ENCODE results near the gene TACR3.
"Not testable (repeated sequence)": the region's sequence is repeated elsewhere in the genome, so short reads cannot be mapped to it uniquely, and the experiment has no call there.

Gene TACR3

DNA sequence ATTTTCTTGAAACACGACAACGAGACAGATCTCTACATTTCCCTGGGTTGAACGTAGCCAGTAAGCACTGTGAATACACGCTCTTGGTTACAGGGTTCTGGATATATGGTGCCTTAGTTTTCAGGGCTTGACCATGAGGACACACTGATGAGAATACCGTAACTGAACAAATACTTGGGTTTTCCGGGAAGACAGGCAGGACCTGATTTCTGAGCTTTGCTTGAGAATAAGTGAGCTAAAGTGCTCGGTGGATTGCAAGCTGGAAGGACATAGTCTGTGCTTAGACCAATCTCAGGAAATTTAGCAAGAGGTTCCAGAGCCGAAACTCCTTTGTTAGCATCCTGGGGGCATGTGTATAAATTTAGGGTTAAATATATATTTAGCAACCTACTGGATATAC lies 876 bp upstream of the TACR3 start:
- no peak for TF ChIP-seq CTCF (IDR thresholded peaks at IDR 0.05; ENCODE audit: insufficient read depth, low read depth, low read length, missing control alignments)
- H3K4me3 ChIP-seq (ENCODE audit: low read depth, low read length) = no peak overlapping the region
- no peak for DNase-seq (ENCODE audit: low read depth)

DNA sequence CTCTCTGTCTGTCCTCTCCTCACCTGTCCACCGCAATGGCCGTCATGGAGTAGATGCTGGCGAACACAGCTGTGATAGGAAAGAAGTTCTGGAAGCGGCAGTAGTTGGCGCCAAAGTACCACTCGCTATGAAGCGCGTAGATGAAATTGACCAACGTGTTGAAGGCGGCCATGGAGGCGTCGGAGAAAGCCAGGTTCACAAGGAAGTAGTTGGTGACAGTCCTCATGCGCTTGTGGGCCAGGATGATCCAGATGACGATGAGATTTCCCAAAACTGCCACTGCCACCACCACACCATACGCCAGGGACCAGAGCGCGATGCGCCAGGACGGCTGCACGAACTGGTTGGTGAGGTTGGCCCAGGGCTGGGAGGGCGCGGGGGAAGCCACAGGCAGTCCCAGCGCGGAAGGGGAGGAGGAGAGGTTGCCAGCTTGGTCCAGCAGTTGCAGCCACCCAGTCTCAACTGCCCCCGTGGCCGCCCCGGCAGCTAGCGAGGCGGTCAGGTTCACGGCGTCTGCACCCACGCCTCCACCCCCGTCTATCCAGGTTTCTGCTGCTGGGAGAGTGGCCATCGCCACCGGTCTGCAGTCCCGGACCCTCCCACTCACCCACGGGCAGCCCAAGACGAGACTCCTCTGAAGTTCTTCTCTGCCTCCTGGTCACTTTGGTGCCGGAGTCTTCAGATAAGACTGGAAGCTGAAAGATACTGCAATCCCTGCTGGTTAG lies 518 bp downstream of the TACR3 start:
- TF ChIP-seq CTCF (IDR thresholded peaks at IDR 0.05; ENCODE audit: insufficient read depth, low read depth, low read length, missing control alignments) = no peak
- DNase-seq (ENCODE audit: low read depth) = no peak
- H3K4me3 ChIP-seq (ENCODE audit: low read depth, low read length) = no peak overlapping the region

DNA sequence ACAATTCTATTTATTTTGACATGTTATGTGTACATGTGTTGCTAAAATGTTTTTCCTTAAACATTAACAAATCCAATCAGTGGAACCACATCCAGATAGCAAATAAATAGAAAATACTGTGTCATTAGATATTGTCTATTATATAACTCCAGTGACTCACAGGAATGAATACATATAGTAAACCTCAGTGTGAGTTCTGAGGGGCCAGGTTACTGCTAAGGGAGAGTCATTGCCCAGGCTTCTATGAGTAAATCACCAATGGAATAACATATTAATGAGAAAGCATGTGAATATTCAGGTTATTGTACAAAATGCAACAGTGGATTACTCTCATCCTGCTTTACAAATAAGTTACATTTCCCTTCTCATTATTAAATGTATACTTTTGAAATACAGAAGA lies 27.2 kb downstream of the TACR3 start:
- TF ChIP-seq CTCF (IDR thresholded peaks at IDR 0.05; ENCODE audit: insufficient read depth, low read depth, low read length, missing control alignments) = no peak
- H3K4me3 ChIP-seq (ENCODE audit: low read depth, low read length) = no peak overlapping the region
- DNase-seq (ENCODE audit: low read depth) = no peak

DNA sequence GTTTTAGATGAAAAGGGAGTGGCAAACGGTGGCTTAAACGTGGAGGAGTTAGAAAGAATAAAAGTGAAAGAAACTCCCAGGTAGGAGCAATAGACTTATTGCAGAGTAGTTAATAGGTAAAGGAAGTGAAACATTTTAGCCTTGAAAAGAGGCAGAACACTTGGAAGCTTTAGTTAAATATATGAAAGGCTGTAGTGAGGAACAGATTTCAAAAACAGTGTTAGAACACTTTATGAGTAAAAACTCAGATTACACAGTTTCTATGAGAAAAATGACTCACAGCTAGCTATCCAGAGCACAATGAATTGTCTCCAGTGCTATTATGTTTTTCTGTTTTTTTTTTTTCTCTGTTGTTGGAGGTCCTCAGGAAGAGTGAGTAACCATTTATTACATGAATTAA lies 45.8 kb downstream of the TACR3 start:
- no peak overlapping the region for H3K4me3 ChIP-seq (ENCODE audit: low read depth, low read length)
- no peak for TF ChIP-seq CTCF (IDR thresholded peaks at IDR 0.05; ENCODE audit: insufficient read depth, low read depth, low read length, missing control alignments)
- DNase-seq (ENCODE audit: low read depth) = no peak

- not testable (repeated sequence) for H3K4me3 ChIP-seq (ENCODE audit: low read depth, low read length); DNase-seq (ENCODE audit: low read depth)
Measured at GRCh38 chr4:103666764-103667163, 53.0 kb downstream of the TACR3 start.

GRCh38 chr4:103664436-103665075 lies 55.2 kb downstream of the TACR3 start:
- no peak for TF ChIP-seq CTCF (IDR thresholded peaks at IDR 0.05; ENCODE audit: insufficient read depth, low read depth, low read length, missing control alignments)
- no peak overlapping the region for H3K4me3 ChIP-seq (ENCODE audit: low read depth, low read length)
- DNase-seq (ENCODE audit: low read depth) = no peak

DNA sequence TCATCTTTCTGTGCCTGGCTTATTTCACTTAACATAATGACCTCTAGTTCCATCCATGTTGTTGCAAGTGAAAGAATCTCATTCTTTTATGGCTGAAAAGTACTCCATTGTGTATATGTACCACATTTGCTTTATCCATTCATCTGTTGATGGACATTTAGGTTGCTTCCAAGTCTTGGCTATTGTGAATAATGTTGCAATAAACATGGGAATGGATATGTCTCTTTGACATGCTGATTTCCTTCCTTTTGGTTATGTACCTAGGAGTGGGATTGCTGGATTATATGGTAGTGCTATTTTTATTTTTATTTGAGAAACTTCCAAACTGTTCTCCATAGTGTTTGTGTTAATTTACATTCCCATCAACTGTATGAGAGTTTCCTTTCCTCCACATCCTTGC lies 71.2 kb downstream of the TACR3 start:
- no peak for DNase-seq (ENCODE audit: low read depth)
- TF ChIP-seq CTCF (IDR thresholded peaks at IDR 0.05; ENCODE audit: insufficient read depth, low read depth, low read length, missing control alignments) = no peak

More for the DNA sequence above, 71.2 kb downstream of the TACR3 start:
- no peak overlapping the region for H3K4me3 ChIP-seq (ENCODE audit: low read depth, low read length)
